Gastroesophageal sphincter (tissue), 3 donors: Measurements from ENCODE around the gene TEPSIN.

ENCODE experiments used
- CTCF ChIP-seq, 4 experiments: fragments of 200-600 bp in 2 of 4; fragments of 450-650 bp in 2 of 4; sonication (generic) in 1 of 4; IDR thresholded peaks; one replicate each; pipeline ENCODE4 v1.5.1; 2017 to 2019; ENCODE audit warnings: antibody characterized with exemption in 4 of 4, mild to moderate bottlenecking in 2 of 4, moderate library complexity in 2 of 4
- EP300 ChIP-seq: sonication (generic); formaldehyde crosslinking; IDR thresholded peaks from one replicate; pipeline ENCODE4 v1.6.1; 2017; ENCODE audit warnings: antibody characterized with exemption, mild to moderate bottlenecking
- POLR2A ChIP-seq, 2 donors: fragments of 450-650 bp; IDR thresholded peaks; one replicate each; pipeline ENCODE4 v1.6.1; 2017; ENCODE audit warnings: antibody characterized with exemption in 2 of 2, mild to moderate bottlenecking in 2 of 2, moderate library complexity in 1 of 2
- POLR2AphosphoS5 ChIP-seq: sonication (generic); formaldehyde crosslinking; IDR thresholded peaks from one replicate; pipeline ENCODE4 v1.6.1; 2017; ENCODE audit warnings: antibody characterized with exemption

- TF ChIP-seq EP300 (no peak), CTCF (IDR thresholded peaks at IDR 0.05) (no peak), POLR2A (IDR thresholded peaks at IDR 0.05) (no peak), POLR2AphosphoS5 (no peak)
These were observed 36.5 kb downstream of the TEPSIN start for GRCh38 chr17:81202318-81202717.
